Smooth muscle cell (in vitro differentiated cells): Measurements from ENCODE around the gene SERPINA12. TPM values are rescaled to one million over a fixed set of nuclear protein-coding genes. Genes with fewer than 3 reads are reported as not detected.

Experiments
- DNase-seq: peaks from one replicate; lab custom pipeline; 2025; ENCODE audit not compliant: unreplicated experiment; lab: John Stamatoyannopoulos, UW
- H2AFZ ChIP-seq: fragments of 200-600 bp; sonication (generic); 2 replicates; pipeline ENCODE4 v1.6.0; 2016; ENCODE audit warnings: antibody characterized with exemption, low read depth, mild to moderate bottlenecking
- H3F3A ChIP-seq: fragments of 200-600 bp; sonication (generic); 2 replicates; pipeline ENCODE4 v1.6.0; 2017; ENCODE audit warnings: antibody characterized with exemption, low read depth
- H3K27ac ChIP-seq: fragments of 200-600 bp; sonication (generic); 2 replicates; pipeline ENCODE4 v1.5.1; 2016; ENCODE audit warnings: low read depth, mild to moderate bottlenecking
- H3K27me3 ChIP-seq: fragments of 200-600 bp; sonication (generic); 2 replicates; pipeline ENCODE4 v1.6.1; 2016; ENCODE audit warnings: low read depth, mild to moderate bottlenecking
- H3K36me3 ChIP-seq: fragments of 200-600 bp; sonication (generic); 2 replicates; pipeline ENCODE4 v1.5.1; 2016; ENCODE audit warnings: low read depth
- H3K4me1 ChIP-seq: fragments of 200-600 bp; sonication (generic); 2 replicates; pipeline ENCODE4 v1.5.1; 2016; ENCODE audit warnings: low read depth
- H3K4me2 ChIP-seq: fragments of 200-600 bp; sonication (generic); 2 replicates; pipeline ENCODE4 v1.6.0; 2016; ENCODE audit warnings: mild to moderate bottlenecking
- H3K4me3 ChIP-seq: fragments of 200-600 bp; sonication (generic); 2 replicates; pipeline ENCODE4 v1.5.1; 2016; ENCODE audit warnings: mild to moderate bottlenecking
- H3K79me2 ChIP-seq: fragments of 200-600 bp; sonication (generic); 2 replicates; pipeline ENCODE4 v1.6.0; 2016; ENCODE audit warnings: low read depth, mild to moderate bottlenecking
- H3K9ac ChIP-seq: fragments of 200-600 bp; sonication (generic); 2 replicates; pipeline ENCODE4 v1.6.0; 2016; ENCODE audit warnings: low read depth
- H3K9me3 ChIP-seq: fragments of 200-600 bp; sonication (generic); replicated peaks from 2 replicates; pipeline ENCODE4 v1.5.1; 2016; ENCODE audit warnings: low read depth
- H4K20me1 ChIP-seq: fragments of 200-600 bp; sonication (generic); 2 replicates; pipeline ENCODE4 v1.6.0; 2016; ENCODE audit warnings: low read depth
- CTCF ChIP-seq: fragments of 200-600 bp; sonication (generic); IDR thresholded peaks from 2 replicates; pipeline ENCODE4 v1.5.1; 2017; ENCODE audit warnings: borderline replicate concordance, mild to moderate bottlenecking, antibody characterized with exemption; ENCODE audit not compliant: insufficient read depth, poor library complexity, severe bottlenecking
- WGBS: methylation state at CpG from one replicate; pipeline ENCODE4 v1.1.7; 2016; ENCODE audit warnings: low lambda C conversion rate; 5-methylcytosine and 5-hydroxymethylcytosine counted together
- polyA plus RNA-seq: library from polyadenylated mRNA; unstranded; fragments of >200 nt; fragmentation: Nextera tagmentation; extraction: Ambion mirVana; gene quantifications from 2 replicates; pipeline ENCODE4 v1.2.1, GENCODE V29; 2016
- total RNA-seq: library from RNA; depleted of rRNA; stranded (reverse); fragments of >200 nt; gene quantifications from 2 replicates; pipeline ENCODE4 v1.2.3, GENCODE V29; 2014

The SERPINA12 gene
- total RNA-seq (not detected in 2 replicates), polyA plus RNA-seq (not detected in 2 replicates)

- no peak for DNase-seq
- Histone ChIP-seq H4K20me1 (no peaks in the 10 kb centered on the region), H3K4me1 (no peaks in the 10 kb centered on the region), H3K4me2 (no peak within 1 kb of the TSS), H3F3A (no peaks in the 10 kb centered on the region), H3K4me3 (no peak within 1 kb of the TSS), H2AFZ (no peak within 1 kb of the TSS), H3K79me2 (no peaks in the 10 kb centered on the region), H3K27me3 (no peaks in the 10 kb centered on the region), H3K9ac (no peak within 1 kb of the TSS), H3K27ac (no peak within 1 kb of the TSS), H3K9me3 (no peaks in the 10 kb centered on the region), H3K36me3 (no peaks in the 10 kb centered on the region)
- TF ChIP-seq CTCF, result no peak
- 77% methylated on average over 3 of the region's 3 CpGs for WGBS
Measured at GRCh38 chr14:94509356-94509755, at the start of gene SERPINA12. TSS of gene SERPINA12 (minus strand) at chr14:94509469. CDS start at chr14:94498397, 11,072 bp downstream.

- WGBS, result 85% methylated on average over 2 of the region's 2 CpGs
- H3K4me1 ChIP-seq, result no peaks in the 10 kb centered on the region
- TF ChIP-seq CTCF, result no peak
Measured at GRCh38 chr14:94558842-94559241, 49.6 kb upstream of the SERPINA12 start.

GRCh38 chr14:94557327-94557726 lies 48.1 kb upstream of the SERPINA12 start:
- Histone ChIP-seq H3K4me3 (no peak overlapping the region), H3K4me1 (no peaks in the 10 kb centered on the region), H3K27ac (no peak overlapping the region), H3K4me2 (no peak overlapping the region), H3K9ac (no peak overlapping the region), H3F3A (no peaks in the 10 kb centered on the region), H3K27me3 (no peaks in the 10 kb centered on the region), H3K9me3 (no peaks in the 10 kb centered on the region), H2AFZ (no peak overlapping the region), H4K20me1 (no peaks in the 10 kb centered on the region), H3K79me2 (no peaks in the 10 kb centered on the region), H3K36me3 (no peaks in the 10 kb centered on the region)
- 100% methylated on average over 1 of the region's 1 CpG for WGBS
- TF ChIP-seq CTCF, result no peak
- no peak for DNase-seq

More at GRCh38 chr14:94558842-94559241, 49.6 kb upstream of the SERPINA12 start:
- Histone ChIP-seq H3K9ac (no peak overlapping the region), H3K4me2 (no peak overlapping the region), H3F3A (no peaks in the 10 kb centered on the region), H2AFZ (no peak overlapping the region), H3K79me2 (no peaks in the 10 kb centered on the region), H3K4me3 (no peak overlapping the region), H4K20me1 (no peaks in the 10 kb centered on the region), H3K27me3 (no peaks in the 10 kb centered on the region), H3K36me3 (no peaks in the 10 kb centered on the region), H3K27ac (no peak overlapping the region), H3K9me3 (no peaks in the 10 kb centered on the region)
- no peak for DNase-seq

GRCh38 chr14:94555991-94556390 lies 46.7 kb upstream of the SERPINA12 start:
- no peaks in the 10 kb centered on the region for H3F3A ChIP-seq
- DNase-seq, result no peak
- no peak overlapping the region for H3K4me3 ChIP-seq
- no peaks in the 10 kb centered on the region for H3K36me3 ChIP-seq
- H3K4me1 ChIP-seq, result no peaks in the 10 kb centered on the region
- no peak overlapping the region for H3K9ac ChIP-seq
- WGBS, result 89% methylated on average over 9 of the region's 9 CpGs
- no peak overlapping the region for H3K27ac ChIP-seq
- H3K79me2 ChIP-seq, result no peaks in the 10 kb centered on the region
- no peak overlapping the region for H2AFZ ChIP-seq
- no peaks in the 10 kb centered on the region for H3K27me3 ChIP-seq
- no peaks in the 10 kb centered on the region for H3K9me3 ChIP-seq
- no peak overlapping the region for H3K4me2 ChIP-seq
- no peaks in the 10 kb centered on the region for H4K20me1 ChIP-seq
- TF ChIP-seq CTCF, result no peak
